Measurements from ENCODE around the gene CDC16. TPM values are rescaled to one million over a fixed set of nuclear protein-coding genes. Genes with fewer than 3 reads are reported as not detected.

Gene CDC16
- total and polyA plus RNA-seq, 9 of the 15 experiments (the other 6 are each of a cell fraction or from before 2014, with no cell fraction given): 23.2 to 102 (median 51.6) TPM

DNA sequence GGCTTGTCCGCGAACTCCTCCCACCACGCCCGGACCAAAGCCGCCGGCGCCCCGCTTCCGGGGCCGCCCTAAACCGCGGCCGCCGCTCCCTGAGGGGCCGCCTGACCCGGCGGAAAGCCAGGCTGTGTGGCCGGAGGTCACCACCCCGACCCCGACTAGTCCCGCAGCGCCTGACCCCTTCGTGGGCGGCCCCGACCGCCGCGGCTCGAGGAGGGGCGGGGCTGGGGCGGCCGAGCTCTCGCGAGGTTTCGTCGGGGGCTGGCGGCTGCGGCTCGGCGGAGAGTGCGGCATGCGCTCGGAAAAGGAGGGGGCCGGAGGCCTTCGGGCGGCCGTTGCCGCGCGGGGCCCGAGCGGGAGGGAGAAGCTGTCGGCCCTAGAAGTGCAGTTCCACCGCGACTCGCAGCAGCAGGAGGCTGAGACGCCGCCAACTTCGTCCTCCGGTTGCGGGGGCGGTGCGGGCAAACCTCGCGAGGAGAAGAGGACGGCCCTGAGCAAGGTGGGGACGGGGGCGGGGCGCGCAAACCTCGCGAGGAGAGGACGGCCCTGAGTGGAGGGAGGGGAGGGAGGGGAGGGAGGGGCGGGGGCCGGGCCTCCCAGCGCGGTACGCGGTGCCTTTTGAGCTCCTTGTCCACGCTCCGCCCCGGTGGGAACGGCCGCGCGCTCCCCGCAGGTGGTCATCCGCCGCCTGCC is 46.8 kb downstream of the CDC16 start, which contains the start of gene UPF3A (continued):
- TF ChIP-seq, protein P1, sequence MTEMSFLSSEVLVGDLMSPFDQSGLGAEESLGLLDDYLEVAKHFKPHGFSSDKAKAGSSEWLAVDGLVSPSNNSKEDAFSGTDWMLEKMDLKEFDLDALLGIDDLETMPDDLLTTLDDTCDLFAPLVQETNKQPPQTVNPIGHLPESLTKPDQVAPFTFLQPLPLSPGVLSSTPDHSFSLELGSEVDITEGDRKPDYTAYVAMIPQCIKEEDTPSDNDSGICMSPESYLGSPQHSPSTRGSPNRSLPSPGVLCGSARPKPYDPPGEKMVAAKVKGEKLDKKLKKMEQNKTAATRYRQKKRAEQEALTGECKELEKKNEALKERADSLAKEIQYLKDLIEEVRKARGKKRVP (CRISPR knock-in tag; IDR thresholded peaks at IDR 0.05): no peak
- TF ChIP-seq SRF (CRISPR knock-in tag; IDR thresholded peaks at IDR 0.05) (peak; percentile 33 to 75; a peak in 3 of 4 replicates), USF2 (CRISPR knock-in tag; IDR thresholded peaks at IDR 0.05) (peak; percentile 46), CEBPG (CRISPR knock-in tag; IDR thresholded peaks at IDR 0.05) (no peak), CEBPG (tag; conservative IDR thresholded peaks at IDR 0.05 in 1 of 2, IDR thresholded peaks at IDR 0.05 in 1 of 2) (no peak), SNIP1 (IDR thresholded peaks at IDR 0.05; ENCODE audit: low read depth) (no peak), RNF2 (IDR thresholded peaks at IDR 0.05) (peak; percentile 86; the same call in 1 of the 2 replicates), BCL6 (CRISPR knock-in tag; IDR thresholded peaks at IDR 0.05) (no peak), ZKSCAN8 (CRISPR knock-in tag; IDR thresholded peaks at IDR 0.05) (no peak), GTF2B (IDR thresholded peaks at IDR 0.05; ENCODE audit: extremely low read depth, insufficient read length) (no peak), NUFIP1 (IDR thresholded peaks at IDR 0.05; ENCODE audit: partially characterized antibody) (no peak), ZNF253 (CRISPR knock-in tag; conservative IDR thresholded peaks at IDR 0.05) (no peak), RFX5 (IDR thresholded peaks at IDR 0.05; ENCODE audit: low read depth, low read length) (no peak), SRSF9 (IDR thresholded peaks at IDR 0.05; ENCODE audit: borderline replicate concordance, low read depth, low read length) (no peak), NFIX (CRISPR knock-in tag; IDR thresholded peaks at IDR 0.05; ENCODE audit: low read depth) (no peak), IRF2 (CRISPR knock-in tag; IDR thresholded peaks at IDR 0.05) (no peak), COPS2 (conservative IDR thresholded peaks at IDR 0.05) (no peak), NFE2L1 (tag; IDR thresholded peaks at IDR 0.05; ENCODE audit: borderline replicate concordance, low read depth) (no peak)
- TF ChIP-seq, protein P2, sequence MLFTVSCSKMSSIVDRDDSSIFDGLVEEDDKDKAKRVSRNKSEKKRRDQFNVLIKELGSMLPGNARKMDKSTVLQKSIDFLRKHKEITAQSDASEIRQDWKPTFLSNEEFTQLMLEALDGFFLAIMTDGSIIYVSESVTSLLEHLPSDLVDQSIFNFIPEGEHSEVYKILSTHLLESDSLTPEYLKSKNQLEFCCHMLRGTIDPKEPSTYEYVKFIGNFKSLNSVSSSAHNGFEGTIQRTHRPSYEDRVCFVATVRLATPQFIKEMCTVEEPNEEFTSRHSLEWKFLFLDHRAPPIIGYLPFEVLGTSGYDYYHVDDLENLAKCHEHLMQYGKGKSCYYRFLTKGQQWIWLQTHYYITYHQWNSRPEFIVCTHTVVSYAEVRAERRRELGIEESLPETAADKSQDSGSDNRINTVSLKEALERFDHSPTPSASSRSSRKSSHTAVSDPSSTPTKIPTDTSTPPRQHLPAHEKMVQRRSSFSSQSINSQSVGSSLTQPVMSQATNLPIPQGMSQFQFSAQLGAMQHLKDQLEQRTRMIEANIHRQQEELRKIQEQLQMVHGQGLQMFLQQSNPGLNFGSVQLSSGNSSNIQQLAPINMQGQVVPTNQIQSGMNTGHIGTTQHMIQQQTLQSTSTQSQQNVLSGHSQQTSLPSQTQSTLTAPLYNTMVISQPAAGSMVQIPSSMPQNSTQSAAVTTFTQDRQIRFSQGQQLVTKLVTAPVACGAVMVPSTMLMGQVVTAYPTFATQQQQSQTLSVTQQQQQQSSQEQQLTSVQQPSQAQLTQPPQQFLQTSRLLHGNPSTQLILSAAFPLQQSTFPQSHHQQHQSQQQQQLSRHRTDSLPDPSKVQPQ (CRISPR knock-in tag; IDR thresholded peaks at IDR 0.05; ENCODE audit: borderline replicate concordance): 0 out of 2 replicates have a peak, but pooled peaks have one; percentile 54
- TF ChIP-seq, protein P3, sequence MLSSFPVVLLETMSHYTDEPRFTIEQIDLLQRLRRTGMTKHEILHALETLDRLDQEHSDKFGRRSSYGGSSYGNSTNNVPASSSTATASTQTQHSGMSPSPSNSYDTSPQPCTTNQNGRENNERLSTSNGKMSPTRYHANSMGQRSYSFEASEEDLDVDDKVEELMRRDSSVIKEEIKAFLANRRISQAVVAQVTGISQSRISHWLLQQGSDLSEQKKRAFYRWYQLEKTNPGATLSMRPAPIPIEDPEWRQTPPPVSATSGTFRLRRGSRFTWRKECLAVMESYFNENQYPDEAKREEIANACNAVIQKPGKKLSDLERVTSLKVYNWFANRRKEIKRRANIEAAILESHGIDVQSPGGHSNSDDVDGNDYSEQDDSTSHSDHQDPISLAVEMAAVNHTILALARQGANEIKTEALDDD (IDR thresholded peaks at IDR 0.05): peak; percentile 78; the same call in 1 of the 2 replicates
- TF ChIP-seq, protein P4, sequence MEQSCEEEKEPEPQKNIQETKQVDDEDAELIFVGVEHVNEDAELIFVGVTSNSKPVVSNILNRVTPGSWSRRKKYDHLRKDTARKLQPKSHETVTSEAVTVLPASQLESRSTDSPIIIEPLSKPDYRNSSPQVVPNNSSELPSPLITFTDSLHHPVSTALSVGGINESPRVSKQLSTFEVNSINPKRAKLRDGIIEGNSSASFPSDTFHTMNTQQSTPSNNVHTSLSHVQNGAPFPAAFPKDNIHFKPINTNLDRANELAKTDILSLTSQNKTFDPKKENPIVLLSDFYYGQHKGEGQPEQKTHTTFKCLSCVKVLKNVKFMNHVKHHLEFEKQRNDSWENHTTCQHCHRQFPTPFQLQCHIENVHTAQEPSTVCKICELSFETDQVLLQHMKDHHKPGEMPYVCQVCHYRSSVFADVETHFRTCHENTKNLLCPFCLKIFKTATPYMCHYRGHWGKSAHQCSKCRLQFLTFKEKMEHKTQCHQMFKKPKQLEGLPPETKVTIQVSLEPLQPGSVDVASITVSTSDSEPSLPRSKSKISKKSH (CRISPR knock-in tag; IDR thresholded peaks at IDR 0.05): no peak
